HCT116 (cell line): ENCODE results near the gene SP7. TPM values are rescaled to one million over a fixed set of nuclear protein-coding genes. Genes with fewer than 3 reads are reported as not detected.

Experiments used
- ATAC-seq: fragments of 200-7000 bp; cut with Tn5 transposase; 2 replicates; pipeline ENCODE4 v1.9.1; 2020; ENCODE audit warnings: mild to moderate bottlenecking, moderate library complexity
- BruUV-seq: library from RNA; stranded (reverse); fragments of 400-500 nt; replicated peaks from 2 replicates; lab custom pipeline; 2021; lab: Mats Ljungman, UMichigan
- CTCF ChIA-PET: fragments of 300-600 bp; sonication (Branson Sonifier 250); formaldehyde crosslinking; loops from one replicate; lab custom pipeline; 2021; ENCODE audit warnings: antibody characterized with exemption; lab: Charles Lee
- POLR2A ChIA-PET: fragments of 300-600, 350-600 bp; sonication (Branson Sonifier 250); formaldehyde crosslinking; loops from one replicate; lab custom pipeline; 2021; ENCODE audit warnings: antibody characterized with exemption; lab: Charles Lee
- RAD21 ChIA-PET, 2 experiments: fragments of 300-600 bp; sonication (Branson Sonifier 250); formaldehyde crosslinking; loops; one replicate each; lab custom pipeline; 2023; ENCODE audit warnings: low total read pairs in 2 of 2; ENCODE audit not compliant: uncharacterized antibody in 2 of 2, unreplicated experiment in 2 of 2, low non-redundant PET in 1 of 2; lab: Charles Lee
- DNase-seq: peaks from one replicate; pipeline ENCODE4 v3.0.0-alpha.2; 2010; ENCODE audit warnings: low read depth, low spot score
- H2AFZ ChIP-seq: fragments of 200-600 bp; shearing (Covaris generic), sonication (generic); 2 replicates; pipeline ENCODE4 v1.6.1; 2017; ENCODE audit warnings: low read depth, mixed run types, mixed read lengths, antibody characterized with exemption, low read length; ENCODE audit not compliant: poor library complexity, severe bottlenecking
- H3K27ac ChIP-seq: 2 replicates; pipeline ENCODE4 v1.5.1; 2012; ENCODE audit warnings: low read depth, low read length
- H3K27me3 ChIP-seq: fragments of 200-600 bp; sonication (generic); 2 replicates; pipeline ENCODE4 v1.6.1; 2016; ENCODE audit warnings: mixed run types, low read length, mixed read lengths; ENCODE audit not compliant: insufficient read depth
- H3K36me3 ChIP-seq, 2 experiments: fragments of 200-500 bp in 1 of 2; fragments of 200-600 bp in 1 of 2; sonication (Bioruptor generic) in 1 of 2; sonication (generic) in 1 of 2; 2 replicates each; pipeline versions ENCODE4 v1.5.1 to v1.6.1; 2014 to 2016; ENCODE audit warnings: low read length in 2 of 2, inconsistent platforms in 1 of 2, mixed read lengths in 1 of 2, mixed run types in 1 of 2; ENCODE audit not compliant: insufficient read depth in 2 of 2, control insufficient read depth in 1 of 2
- H3K4me1 ChIP-seq, 2 experiments: fragments of 200-600 bp in 1 of 2; sonication (generic) in 1 of 2; 2 replicates each; pipeline versions ENCODE4 v1.5.1 to v1.6.1; 2012 to 2017; ENCODE audit warnings: low read length in 2 of 2, inconsistent platforms in 1 of 2, mild to moderate bottlenecking in 1 of 2, mixed read lengths in 1 of 2, mixed run types in 1 of 2, moderate library complexity in 1 of 2; ENCODE audit not compliant: insufficient read depth in 2 of 2, control insufficient read depth in 1 of 2
- H3K4me2 ChIP-seq: fragments of 200-600 bp; sonication (generic); 2 replicates; pipeline ENCODE4 v1.6.1; 2017; ENCODE audit warnings: mixed run types, low read length, mixed read lengths
- H3K4me3 ChIP-seq, 2 experiments: fragments of 200-600 bp in 1 of 2; sonication (generic) in 1 of 2; replicated peaks in 1 of 2; 2 replicates each; pipeline ENCODE4 v1.5.1; 2011 to 2016; ENCODE audit warnings: low read length in 2 of 2, control low read depth in 1 of 2, low read depth in 1 of 2, mild to moderate bottlenecking in 1 of 2, mixed read lengths in 1 of 2, mixed run types in 1 of 2
- H3K79me2 ChIP-seq: fragments of 200-600 bp; sonication (generic); 2 replicates; pipeline ENCODE4 v1.6.1; 2017; ENCODE audit warnings: mild to moderate bottlenecking, mixed run types, low read length, moderate library complexity, mixed read lengths; ENCODE audit not compliant: insufficient read depth
- H3K9ac ChIP-seq: fragments of 200-600 bp; sonication (generic); 2 replicates; pipeline ENCODE4 v1.6.1; 2016; ENCODE audit warnings: low read length, mixed read lengths
- H3K9me2 ChIP-seq: fragments of 200-600 bp; sonication (generic), shearing (Covaris generic); 2 replicates; pipeline ENCODE4 v1.6.1; 2017; ENCODE audit warnings: mixed run types, mild to moderate bottlenecking, moderate library complexity; ENCODE audit not compliant: insufficient read depth
- H3K9me3 ChIP-seq, 2 experiments: fragments of 200-500 bp in 1 of 2; fragments of 200-600 bp in 1 of 2; sonication (Bioruptor generic) in 1 of 2; sonication (generic) in 1 of 2; 2 replicates each; pipeline ENCODE4 v1.6.1; 2014 to 2017; ENCODE audit warnings: low read length in 2 of 2, mixed read lengths in 2 of 2, inconsistent platforms in 1 of 2, low read depth in 1 of 2, mild to moderate bottlenecking in 1 of 2, mixed run types in 1 of 2, moderate library complexity in 1 of 2; ENCODE audit not compliant: control insufficient read depth in 1 of 2, insufficient read depth in 1 of 2
- H4K20me1 ChIP-seq: fragments of 200-600 bp; sonication (generic), shearing (Covaris generic); 2 replicates; pipeline ENCODE4 v1.6.1; 2017; ENCODE audit warnings: mixed run types, mild to moderate bottlenecking, moderate library complexity; ENCODE audit not compliant: insufficient read depth
- CEBPB ChIP-seq: IDR thresholded peaks from 2 replicates; pipeline ENCODE4 v1.6.1; 2012; ENCODE audit warnings: low read depth
- EZH2phosphoT487 ChIP-seq: fragments of 200-600 bp; IDR thresholded peaks from 2 replicates; pipeline ENCODE4 v1.6.1; 2018; ENCODE audit warnings: antibody characterized with exemption, borderline replicate concordance
- JUND ChIP-seq: IDR thresholded peaks from 2 replicates; pipeline ENCODE4 v1.6.1; 2012
- MAX ChIP-seq: IDR thresholded peaks from 2 replicates; pipeline ENCODE4 v1.6.1; 2012
- POLR2AphosphoS5 ChIP-seq: IDR thresholded peaks from 2 replicates; pipeline ENCODE4 v1.6.1; 2011; ENCODE audit warnings: mild to moderate bottlenecking, low read depth, low read length, moderate library complexity
- RAD21 ChIP-seq: IDR thresholded peaks from 2 replicates; pipeline ENCODE4 v1.6.1; 2012; ENCODE audit warnings: low read depth, mild to moderate bottlenecking
- SIN3A ChIP-seq: IDR thresholded peaks from 2 replicates; pipeline ENCODE4 v1.6.1; 2012; ENCODE audit warnings: low read depth
- SP1 ChIP-seq: IDR thresholded peaks from 2 replicates; pipeline ENCODE4 v1.6.1; 2012; ENCODE audit warnings: low read depth
- YY1 ChIP-seq: IDR thresholded peaks from 2 replicates; pipeline ENCODE4 v1.6.1; 2011; ENCODE audit warnings: low read length, low read depth, moderate library complexity, mild to moderate bottlenecking; ENCODE audit not compliant: insufficient replicate concordance; ENCODE audit errors: extremely low read depth
- ZBTB33 ChIP-seq: IDR thresholded peaks from 2 replicates; pipeline ENCODE4 v1.6.1; 2011; ENCODE audit warnings: mild to moderate bottlenecking, low read length, moderate library complexity; ENCODE audit not compliant: insufficient replicate concordance; ENCODE audit errors: extremely low read depth
- ZNF274 ChIP-seq: fragments of 200-500 bp; sonication (Bioruptor generic); IDR thresholded peaks from 2 replicates; pipeline ENCODE4 v1.6.1; 2014; ENCODE audit warnings: mild to moderate bottlenecking, low read depth, low read length, inconsistent platforms
- intact Hi-C: fragments of 100-400 bp; cut with micrococcal nuclease; formaldehyde crosslinking; loops from 2 replicates; pipeline ENCODE4 v1.10.0; 2022
- total RNA-seq: library from RNA; stranded (reverse); gene quantifications from one replicate; pipeline ENCODE4 v1.2.1, GENCODE V29; 2021; ENCODE audit not compliant: unreplicated experiment

SP7 gene
- total RNA-seq, 1 experiment from 2014 or later, result not detected

GRCh38 chr12:53347905-53348304 is 11.8 kb upstream of the SP7 start:
- no peak overlapping the region for H3K27ac ChIP-seq
- no peak for TF ChIP-seq POLR2AphosphoS5
- intact Hi-C loops, result no loop called here
- CTCF ChIA-PET, result interaction anchor here (0.6 to 2.2 kb wide), 4 partner anchors 14 to 73 kb away, joined by 3 to 7 read pairs (median 4); partner anchors contain the start of gene AAAS
- H3K36me3 ChIP-seq, result no peaks in the 10 kb centered on the region
- H3K4me1 ChIP-seq, result peaks cover 13 to 29% of the 10 kb centered on the region in 2 experiments; a peak in 3 of 4 replicates
- DNase-seq (no peak), ATAC-seq (no peak)
- H3K9ac ChIP-seq, result no peak overlapping the region
- no peaks in the 10 kb centered on the region for H3K27me3 ChIP-seq
- BruUV-seq, result no TSS peak
- H3K79me2 ChIP-seq, result no peaks in the 10 kb centered on the region
- RAD21 ChIA-PET, result interaction anchor here in 1 of 2 experiments (0.9 kb wide), 1 partner anchor 23 kb away, joined by 4 read pairs; no protein-coding TSS in a partner anchor
- no peaks in the 10 kb centered on the region for H3K9me3 ChIP-seq
- no peaks in the 10 kb centered on the region for H4K20me1 ChIP-seq
- H3K9me2 ChIP-seq, result no peaks in the 10 kb centered on the region
- no peak overlapping the region for H3K4me2 ChIP-seq
- POLR2A ChIA-PET, result interaction anchor here (1.7 kb wide), 1 partner anchor 73 kb away, joined by 4 read pairs; no protein-coding TSS in a partner anchor
- no peak overlapping the region for H2AFZ ChIP-seq
- H3K4me3 ChIP-seq, result no peak overlapping the region

GRCh38 chr12:53346491-53346890 is 10.3 kb upstream of the SP7 start:
- no peak for ATAC-seq
- CTCF ChIA-PET, result interaction anchor here (1.0 kb wide), 1 partner anchor 25 kb away, joined by 4 read pairs; the partner anchor contains the start of gene AAAS
- H4K20me1 ChIP-seq, result no peaks in the 10 kb centered on the region
- POLR2A ChIA-PET, result interaction anchor here (1.3 kb wide), 1 partner anchor 15 kb away, joined by 3 read pairs; no protein-coding TSS in a partner anchor
- H3K9ac ChIP-seq, result no peak overlapping the region
- H3K4me3 ChIP-seq, result no peak overlapping the region
- H3K27me3 ChIP-seq, result no peaks in the 10 kb centered on the region
- H3K27ac ChIP-seq, result no peak overlapping the region
- H3K9me2 ChIP-seq, result no peaks in the 10 kb centered on the region
- BruUV-seq, result no TSS peak
- H2AFZ ChIP-seq, result no peak overlapping the region
- H3K36me3 ChIP-seq, result no peaks in the 10 kb centered on the region
- no peaks in the 10 kb centered on the region for H3K79me2 ChIP-seq
- no peaks in the 10 kb centered on the region for H3K9me3 ChIP-seq
- no peak for DNase-seq
- no peak overlapping the region for H3K4me2 ChIP-seq
- TF ChIP-seq CEBPB, result no peak
- TF ChIP-seq JUND, result no peak
- TF ChIP-seq SP1, result no peak
- TF ChIP-seq ZBTB33, result no peak
- TF ChIP-seq RAD21, result no peak
- no peak for TF ChIP-seq MAX
- TF ChIP-seq YY1, result no peak
- no peak for TF ChIP-seq SIN3A
- TF ChIP-seq ZNF274, result no peak
- TF ChIP-seq EZH2phosphoT487, result no peak
- no peak for TF ChIP-seq POLR2AphosphoS5
- TF ChIP-seq, all 23 proteins: peak for 0
- RAD21 ChIA-PET, result no interaction called here
- peaks cover 11 to 21% of the 10 kb centered on the region in 2 experiments; a peak in 3 of 4 replicates for H3K4me1 ChIP-seq
- intact Hi-C loops, result no loop called here
